Mesendoderm (in vitro differentiated cells): ENCODE data around the gene NLGN4Y.

Experiments
- DNase-seq: peaks from one replicate; pipeline ENCODE4 v3.0.0; 2013
- H2AK5ac ChIP-seq: 2 replicates; pipeline ENCODE4 v1.6.1; 2013; ENCODE audit warnings: low read length, inconsistent platforms
- H2BK120ac ChIP-seq: 2 replicates; pipeline ENCODE4 v1.6.1; 2013; ENCODE audit warnings: low read depth, mild to moderate bottlenecking, low read length, moderate library complexity, mixed read lengths
- H2BK15ac ChIP-seq: replicated peaks from 2 replicates; pipeline ENCODE4 v1.6.1; 2013; ENCODE audit warnings: low read depth, mild to moderate bottlenecking, moderate library complexity
- H2BK5ac ChIP-seq: 2 replicates; pipeline ENCODE4 v1.6.1; 2013; ENCODE audit warnings: low read length, inconsistent platforms
- H3K18ac ChIP-seq: 2 replicates; pipeline ENCODE4 v1.6.1; 2013; ENCODE audit warnings: mild to moderate bottlenecking, low read length, mixed read lengths
- H3K23ac ChIP-seq: one replicate; pipeline ENCODE4 v1.6.1; 2013; ENCODE audit warnings: low read length
- H3K27ac ChIP-seq: 2 replicates; pipeline ENCODE4 v1.5.1; 2013; ENCODE audit warnings: low read depth, mild to moderate bottlenecking, inconsistent platforms, low read length, moderate library complexity
- H3K27me3 ChIP-seq: 2 replicates; pipeline ENCODE4 v1.6.1; 2013; ENCODE audit warnings: low read length, control low read depth, mild to moderate bottlenecking, inconsistent platforms; ENCODE audit not compliant: insufficient read depth, poor library complexity
- H3K36me3 ChIP-seq: 2 replicates; pipeline ENCODE4 v1.6.1; 2013; ENCODE audit warnings: low read length, inconsistent platforms; ENCODE audit not compliant: control insufficient read depth, insufficient read depth
- H3K4ac ChIP-seq: one replicate; pipeline ENCODE4 v1.6.1; 2013; ENCODE audit warnings: low read depth, mild to moderate bottlenecking, low read length, moderate library complexity
- H3K4me1 ChIP-seq: 2 replicates; pipeline ENCODE4 v1.6.1; 2013; ENCODE audit warnings: low read depth, low read length, inconsistent platforms; ENCODE audit not compliant: control insufficient read depth
- H3K4me2 ChIP-seq: 2 replicates; pipeline ENCODE4 v1.6.1; 2013; ENCODE audit warnings: low read length
- H3K4me3 ChIP-seq: 2 replicates; pipeline ENCODE4 v1.5.1; 2013; ENCODE audit warnings: mild to moderate bottlenecking, low read length
- H3K56ac ChIP-seq: one replicate; pipeline ENCODE4 v1.6.1; 2013; ENCODE audit warnings: low read length
- H3K79me1 ChIP-seq: 2 replicates; pipeline ENCODE4 v1.6.1; 2013; ENCODE audit warnings: low read length, inconsistent platforms
- H3K79me2 ChIP-seq: 2 replicates; pipeline ENCODE4 v1.6.1; 2013; ENCODE audit warnings: mild to moderate bottlenecking, low read length; ENCODE audit not compliant: control insufficient read depth, insufficient read depth
- H3K9ac ChIP-seq: 2 replicates; pipeline ENCODE4 v1.6.1; 2013; ENCODE audit warnings: low read length, inconsistent platforms
- H4K5ac ChIP-seq: one replicate; pipeline ENCODE4 v1.6.1; 2013; ENCODE audit warnings: low read length
- H4K8ac ChIP-seq: one replicate; pipeline ENCODE4 v1.6.1; 2013; ENCODE audit warnings: low read depth, mild to moderate bottlenecking, control low read depth, low read length, moderate library complexity
- WGBS: extraction: QIAGEN DNeasy Blood & Tissue Kit; methylation state at CpG from one replicate; pipeline ENCODE4 v1.1.7; 2013; ENCODE audit warnings: low lambda C conversion rate, missing lambda C conversion rate; ENCODE audit not compliant: insufficient coverage; ENCODE audit errors: extremely low coverage; 5-methylcytosine and 5-hydroxymethylcytosine counted together

NLGN4Y gene

GRCh38 chrY:14822906-14823305 is 298.6 kb downstream of the NLGN4Y start:
- no peak overlapping the region for H3K23ac ChIP-seq
- WGBS, result no CpG with 5 or more reads among the region's 1 CpG

GRCh38 chrY:14824583-14824982 is 300.3 kb downstream of the NLGN4Y start:
- H3K4me1 ChIP-seq, result no peaks in the 10 kb centered on the region
- H3K36me3 ChIP-seq, result no peaks in the 10 kb centered on the region
- H2BK120ac ChIP-seq, result no peak overlapping the region
- no peak overlapping the region for H2AK5ac ChIP-seq
- DNase-seq, result no peak
- H3K4me2 ChIP-seq, result no peak overlapping the region
- H3K9ac ChIP-seq, result no peak overlapping the region
- no peak overlapping the region for H3K27ac ChIP-seq
- H2BK5ac ChIP-seq, result no peak overlapping the region
- no peak overlapping the region for H4K5ac ChIP-seq
- no peak overlapping the region for H3K4ac ChIP-seq
- H2BK15ac ChIP-seq, result no peak overlapping the region
- no peaks in the 10 kb centered on the region for H3K79me2 ChIP-seq
- H3K56ac ChIP-seq, result no peak overlapping the region
- no peaks in the 10 kb centered on the region for H3K79me1 ChIP-seq
- no CpG with 5 or more reads among the region's 2 CpGs for WGBS
- H4K8ac ChIP-seq, result no peak overlapping the region
- no peaks in the 10 kb centered on the region for H3K27me3 ChIP-seq
- H3K18ac ChIP-seq, result no peak overlapping the region
- no peak overlapping the region for H3K23ac ChIP-seq
- H3K4me3 ChIP-seq, result no peak overlapping the region

More at GRCh38 chrY:14822906-14823305, 298.6 kb downstream of the NLGN4Y start:
- no peaks in the 10 kb centered on the region for H3K79me2 ChIP-seq
- H3K27me3 ChIP-seq, result no peaks in the 10 kb centered on the region
- no peak overlapping the region for H2BK15ac ChIP-seq
- no peak overlapping the region for H3K4me2 ChIP-seq
- H3K56ac ChIP-seq, result no peak overlapping the region
- no peak for DNase-seq
- H3K4me1 ChIP-seq, result no peaks in the 10 kb centered on the region
- no peak overlapping the region for H2BK5ac ChIP-seq
- H3K36me3 ChIP-seq, result no peaks in the 10 kb centered on the region
- H4K5ac ChIP-seq, result no peak overlapping the region
- no peak overlapping the region for H2BK120ac ChIP-seq
- no peak overlapping the region for H3K4ac ChIP-seq
- no peak overlapping the region for H3K27ac ChIP-seq
- no peak overlapping the region for H2AK5ac ChIP-seq
- H3K9ac ChIP-seq, result no peak overlapping the region
- H3K18ac ChIP-seq, result no peak overlapping the region
- no peak overlapping the region for H4K8ac ChIP-seq
- H3K4me3 ChIP-seq, result no peak overlapping the region
- H3K79me1 ChIP-seq, result no peaks in the 10 kb centered on the region

- Histone ChIP-seq H3K4ac (no peak overlapping the region), H2BK15ac (no peak overlapping the region), H3K23ac (no peak overlapping the region), H3K27me3 (no peaks in the 10 kb centered on the region), H3K36me3 (peaks cover 1% of the 10 kb centered on the region), H3K18ac (no peak overlapping the region), H3K27ac (no peak overlapping the region), H4K5ac (no peak overlapping the region), H3K9ac (no peak overlapping the region), H3K56ac (no peak overlapping the region), H3K4me1 (no peaks in the 10 kb centered on the region), H4K8ac (no peak overlapping the region), H3K4me3 (no peak overlapping the region), H3K79me2 (no peaks in the 10 kb centered on the region), H2AK5ac (no peak overlapping the region), H2BK5ac (no peak overlapping the region), H3K4me2 (no peak overlapping the region), H3K79me1 (no peaks in the 10 kb centered on the region), H2BK120ac (no peak overlapping the region)
- no peak for DNase-seq
- no CpG with 5 or more reads among the region's 2 CpGs for WGBS
These were observed 301.4 kb downstream of the NLGN4Y start for GRCh38 chrY:14825728-14826127.

- no peak for DNase-seq
- no peaks in the 10 kb centered on the region for H3K4me1 ChIP-seq
- no CpG with 5 or more reads among the region's 5 CpGs for WGBS
- no peak overlapping the region for H3K18ac ChIP-seq
- no peak overlapping the region for H2BK5ac ChIP-seq
- no peak overlapping the region for H2BK15ac ChIP-seq
- no peak overlapping the region for H3K4me2 ChIP-seq
- peaks cover 5% of the 10 kb centered on the region for H3K36me3 ChIP-seq
- no peak overlapping the region for H3K23ac ChIP-seq
- H3K27ac ChIP-seq, result no peak overlapping the region
- no peak overlapping the region for H4K5ac ChIP-seq
- H3K9ac ChIP-seq, result no peak overlapping the region
- H2BK120ac ChIP-seq, result no peak overlapping the region
- H3K56ac ChIP-seq, result no peak overlapping the region
- no peak overlapping the region for H2AK5ac ChIP-seq
- no peaks in the 10 kb centered on the region for H3K79me1 ChIP-seq
- no peaks in the 10 kb centered on the region for H3K27me3 ChIP-seq
- no peaks in the 10 kb centered on the region for H3K79me2 ChIP-seq
- no peak overlapping the region for H4K8ac ChIP-seq
- H3K4me3 ChIP-seq, result no peak overlapping the region
- H3K4ac ChIP-seq, result no peak overlapping the region
These were observed 304.2 kb downstream of the NLGN4Y start for GRCh38 chrY:14828531-14828930.

GRCh38 chrY:14829366-14829885 is 305.1 kb downstream of the NLGN4Y start:
- Histone ChIP-seq H2AK5ac (no peak overlapping the region), H3K79me2 (no peaks in the 10 kb centered on the region), H3K79me1 (no peaks in the 10 kb centered on the region), H3K4me3 (no peak overlapping the region), H2BK15ac (no peak overlapping the region), H3K36me3 (peaks cover 5% of the 10 kb centered on the region), H3K9ac (no peak overlapping the region), H4K5ac (no peak overlapping the region), H3K27ac (no peak overlapping the region), H3K23ac (no peak overlapping the region), H3K4me2 (no peak overlapping the region), H2BK5ac (no peak overlapping the region), H3K56ac (no peak overlapping the region), H3K27me3 (no peaks in the 10 kb centered on the region), H4K8ac (no peak overlapping the region), H3K4me1 (no peaks in the 10 kb centered on the region), H2BK120ac (no peak overlapping the region), H3K18ac (no peak overlapping the region), H3K4ac (no peak overlapping the region)
- no peak for DNase-seq
- no CpG with 5 or more reads among the region's 9 CpGs for WGBS
